Thyroid gland (tissue), 4 donors: ENCODE results near the gene EHD4.

Experiments used
- POLR2A ChIP-seq, 2 donors: fragments of 450-650 bp; IDR thresholded peaks; one replicate each; pipeline ENCODE4 v1.6.1; 2017; ENCODE audit warnings: antibody characterized with exemption in 2 of 2, mild to moderate bottlenecking in 2 of 2, moderate library complexity in 1 of 2
- TF ChIP-seq, protein P1 (sequence below), 6 experiments: fragments of 200-600 bp in 3 of 6; fragments of 450-650 bp in 3 of 6; sonication (generic) in 3 of 6; IDR thresholded peaks; one replicate each; pipeline ENCODE4 v1.5.1; 2016 to 2019; ENCODE audit warnings: antibody characterized with exemption in 6 of 6, mild to moderate bottlenecking in 2 of 6, inconsistent platforms in 1 of 6, moderate library complexity in 1 of 6

GRCh38 chr15:41972253-41973242 is at the start of gene EHD4:
- TF ChIP-seq, protein P1, sequence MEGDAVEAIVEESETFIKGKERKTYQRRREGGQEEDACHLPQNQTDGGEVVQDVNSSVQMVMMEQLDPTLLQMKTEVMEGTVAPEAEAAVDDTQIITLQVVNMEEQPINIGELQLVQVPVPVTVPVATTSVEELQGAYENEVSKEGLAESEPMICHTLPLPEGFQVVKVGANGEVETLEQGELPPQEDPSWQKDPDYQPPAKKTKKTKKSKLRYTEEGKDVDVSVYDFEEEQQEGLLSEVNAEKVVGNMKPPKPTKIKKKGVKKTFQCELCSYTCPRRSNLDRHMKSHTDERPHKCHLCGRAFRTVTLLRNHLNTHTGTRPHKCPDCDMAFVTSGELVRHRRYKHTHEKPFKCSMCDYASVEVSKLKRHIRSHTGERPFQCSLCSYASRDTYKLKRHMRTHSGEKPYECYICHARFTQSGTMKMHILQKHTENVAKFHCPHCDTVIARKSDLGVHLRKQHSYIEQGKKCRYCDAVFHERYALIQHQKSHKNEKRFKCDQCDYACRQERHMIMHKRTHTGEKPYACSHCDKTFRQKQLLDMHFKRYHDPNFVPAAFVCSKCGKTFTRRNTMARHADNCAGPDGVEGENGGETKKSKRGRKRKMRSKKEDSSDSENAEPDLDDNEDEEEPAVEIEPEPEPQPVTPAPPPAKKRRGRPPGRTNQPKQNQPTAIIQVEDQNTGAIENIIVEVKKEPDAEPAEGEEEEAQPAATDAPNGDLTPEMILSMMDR (IDR thresholded peaks at IDR 0.05) = peak in 3 of 6 experiments; percentile 41 to 46 (median 45)
- peak; percentile 87 to 95 for TF ChIP-seq POLR2A (IDR thresholded peaks at IDR 0.05)
